Smooth muscle cell (in vitro differentiated cells): ENCODE data around the gene SLX4IP. TPM values are rescaled to one million over a fixed set of nuclear protein-coding genes. Genes with fewer than 3 reads are reported as not detected.

Source experiments
- DNase-seq: peaks from one replicate; lab custom pipeline; 2025; ENCODE audit not compliant: unreplicated experiment; lab: John Stamatoyannopoulos, UW
- H2AFZ ChIP-seq: fragments of 200-600 bp; sonication (generic); 2 replicates; pipeline ENCODE4 v1.6.0; 2016; ENCODE audit warnings: antibody characterized with exemption, low read depth, mild to moderate bottlenecking
- H3F3A ChIP-seq: fragments of 200-600 bp; sonication (generic); 2 replicates; pipeline ENCODE4 v1.6.0; 2017; ENCODE audit warnings: antibody characterized with exemption, low read depth
- H3K27ac ChIP-seq: fragments of 200-600 bp; sonication (generic); 2 replicates; pipeline ENCODE4 v1.5.1; 2016; ENCODE audit warnings: low read depth, mild to moderate bottlenecking
- H3K27me3 ChIP-seq: fragments of 200-600 bp; sonication (generic); 2 replicates; pipeline ENCODE4 v1.6.1; 2016; ENCODE audit warnings: low read depth, mild to moderate bottlenecking
- H3K36me3 ChIP-seq: fragments of 200-600 bp; sonication (generic); 2 replicates; pipeline ENCODE4 v1.5.1; 2016; ENCODE audit warnings: low read depth
- H3K4me1 ChIP-seq: fragments of 200-600 bp; sonication (generic); 2 replicates; pipeline ENCODE4 v1.5.1; 2016; ENCODE audit warnings: low read depth
- H3K4me2 ChIP-seq: fragments of 200-600 bp; sonication (generic); 2 replicates; pipeline ENCODE4 v1.6.0; 2016; ENCODE audit warnings: mild to moderate bottlenecking
- H3K4me3 ChIP-seq: fragments of 200-600 bp; sonication (generic); 2 replicates; pipeline ENCODE4 v1.5.1; 2016; ENCODE audit warnings: mild to moderate bottlenecking
- H3K79me2 ChIP-seq: fragments of 200-600 bp; sonication (generic); 2 replicates; pipeline ENCODE4 v1.6.0; 2016; ENCODE audit warnings: low read depth, mild to moderate bottlenecking
- H3K9ac ChIP-seq: fragments of 200-600 bp; sonication (generic); 2 replicates; pipeline ENCODE4 v1.6.0; 2016; ENCODE audit warnings: low read depth
- H3K9me3 ChIP-seq: fragments of 200-600 bp; sonication (generic); replicated peaks from 2 replicates; pipeline ENCODE4 v1.5.1; 2016; ENCODE audit warnings: low read depth
- H4K20me1 ChIP-seq: fragments of 200-600 bp; sonication (generic); 2 replicates; pipeline ENCODE4 v1.6.0; 2016; ENCODE audit warnings: low read depth
- WGBS: methylation state at CpG from one replicate; pipeline ENCODE4 v1.1.7; 2016; ENCODE audit warnings: low lambda C conversion rate; 5-methylcytosine and 5-hydroxymethylcytosine counted together
- polyA plus RNA-seq: library from polyadenylated mRNA; unstranded; fragments of >200 nt; fragmentation: Nextera tagmentation; extraction: Ambion mirVana; gene quantifications from 2 replicates; pipeline ENCODE4 v1.2.1, GENCODE V29; 2016
- total RNA-seq: library from RNA; depleted of rRNA; stranded (reverse); fragments of >200 nt; gene quantifications from 2 replicates; pipeline ENCODE4 v1.2.3, GENCODE V29; 2014
- TF ChIP-seq, protein P1 (sequence below): fragments of 200-600 bp; sonication (generic); IDR thresholded peaks from 2 replicates; pipeline ENCODE4 v1.5.1; 2017; ENCODE audit warnings: borderline replicate concordance, mild to moderate bottlenecking, antibody characterized with exemption; ENCODE audit not compliant: insufficient read depth, poor library complexity, severe bottlenecking

SLX4IP gene
- total and polyA plus RNA-seq, 2 experiments from 2014 or later, result 1.2 to 6.2 TPM

- Histone ChIP-seq H3K27me3 (no peaks in the 10 kb centered on the region), H2AFZ (no peak overlapping the region), H3K4me2 (no peak overlapping the region), H4K20me1 (no peaks in the 10 kb centered on the region), H3K27ac (no peak overlapping the region), H3K9me3 (no peaks in the 10 kb centered on the region), H3F3A (peaks cover 7% of the 10 kb centered on the region), H3K36me3 (no peaks in the 10 kb centered on the region), H3K4me3 (no peak overlapping the region), H3K4me1 (peaks cover 26% of the 10 kb centered on the region), H3K79me2 (no peaks in the 10 kb centered on the region), H3K9ac (no peak overlapping the region)
- TF ChIP-seq, protein P1, sequence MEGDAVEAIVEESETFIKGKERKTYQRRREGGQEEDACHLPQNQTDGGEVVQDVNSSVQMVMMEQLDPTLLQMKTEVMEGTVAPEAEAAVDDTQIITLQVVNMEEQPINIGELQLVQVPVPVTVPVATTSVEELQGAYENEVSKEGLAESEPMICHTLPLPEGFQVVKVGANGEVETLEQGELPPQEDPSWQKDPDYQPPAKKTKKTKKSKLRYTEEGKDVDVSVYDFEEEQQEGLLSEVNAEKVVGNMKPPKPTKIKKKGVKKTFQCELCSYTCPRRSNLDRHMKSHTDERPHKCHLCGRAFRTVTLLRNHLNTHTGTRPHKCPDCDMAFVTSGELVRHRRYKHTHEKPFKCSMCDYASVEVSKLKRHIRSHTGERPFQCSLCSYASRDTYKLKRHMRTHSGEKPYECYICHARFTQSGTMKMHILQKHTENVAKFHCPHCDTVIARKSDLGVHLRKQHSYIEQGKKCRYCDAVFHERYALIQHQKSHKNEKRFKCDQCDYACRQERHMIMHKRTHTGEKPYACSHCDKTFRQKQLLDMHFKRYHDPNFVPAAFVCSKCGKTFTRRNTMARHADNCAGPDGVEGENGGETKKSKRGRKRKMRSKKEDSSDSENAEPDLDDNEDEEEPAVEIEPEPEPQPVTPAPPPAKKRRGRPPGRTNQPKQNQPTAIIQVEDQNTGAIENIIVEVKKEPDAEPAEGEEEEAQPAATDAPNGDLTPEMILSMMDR, result no peak
- DNase-seq, result no peak
- 92% methylated on average over 3 of the region's 3 CpGs for WGBS
Measured at GRCh38 chr20:10542442-10542841, 107.3 kb downstream of the SLX4IP start.

GRCh38 chr20:10543480-10543879, 108.4 kb downstream of the SLX4IP start:
- TF ChIP-seq, protein P1, result no peak
- H4K20me1 ChIP-seq, result no peaks in the 10 kb centered on the region
- H3K27ac ChIP-seq, result no peak overlapping the region
- H3K4me1 ChIP-seq, result peaks cover 26% of the 10 kb centered on the region
- DNase-seq, result no peak
- H3K9ac ChIP-seq, result no peak overlapping the region
- H3K27me3 ChIP-seq, result no peaks in the 10 kb centered on the region
- no peaks in the 10 kb centered on the region for H3K36me3 ChIP-seq
- H3K79me2 ChIP-seq, result no peaks in the 10 kb centered on the region
- WGBS, result 92% methylated on average over 3 of the region's 3 CpGs
- H3K4me2 ChIP-seq, result no peak overlapping the region
- H3K9me3 ChIP-seq, result no peaks in the 10 kb centered on the region
- no peak overlapping the region for H3K4me3 ChIP-seq
- peaks cover 7% of the 10 kb centered on the region for H3F3A ChIP-seq
- H2AFZ ChIP-seq, result no peak overlapping the region

GRCh38 chr20:10547276-10548114, 112.4 kb downstream of the SLX4IP start:
- Histone ChIP-seq H3K27me3 (no peaks in the 10 kb centered on the region), H3F3A (no peaks in the 10 kb centered on the region), H3K79me2 (no peaks in the 10 kb centered on the region), H3K9me3 (no peaks in the 10 kb centered on the region), H3K27ac (peak overlapping the region; percentile 5), H3K36me3 (no peaks in the 10 kb centered on the region), H2AFZ (no peak overlapping the region), H4K20me1 (no peaks in the 10 kb centered on the region), H3K4me3 (no peak overlapping the region), H3K4me1 (peaks cover 11% of the 10 kb centered on the region), H3K9ac (no peak overlapping the region), H3K4me2 (no peak overlapping the region)
- WGBS, result 68% methylated on average over 4 of the region's 4 CpGs
- TF ChIP-seq, protein P1, result no peak
- no peak for DNase-seq

GRCh38 chr20:10549511-10549910, 114.4 kb downstream of the SLX4IP start:
- Histone ChIP-seq H3K4me1 (peaks cover 18% of the 10 kb centered on the region), H3F3A (no peaks in the 10 kb centered on the region), H3K9ac (no peak overlapping the region), H4K20me1 (no peaks in the 10 kb centered on the region), H3K9me3 (no peaks in the 10 kb centered on the region), H3K79me2 (peaks cover 2% of the 10 kb centered on the region), H3K27ac (no peak overlapping the region), H3K27me3 (no peaks in the 10 kb centered on the region), H3K36me3 (no peaks in the 10 kb centered on the region), H2AFZ (no peak overlapping the region), H3K4me2 (no peak overlapping the region), H3K4me3 (no peak overlapping the region)
- TF ChIP-seq, protein P1, result no peak
- WGBS, result 62% methylated on average over 3 of the region's 3 CpGs
- no peak for DNase-seq
